Mammary epithelial cell (primary cell): ENCODE results near the gene RUBCN.
"Not testable (repeated sequence)": the region's sequence is repeated elsewhere in the genome, so short reads cannot be mapped to it uniquely, and the experiment has no call there.

Source experiments
- EZH2 ChIP-seq: IDR thresholded peaks from 2 replicates; pipeline ENCODE4 v1.6.1; 2012; ENCODE audit warnings: low read length, inconsistent platforms, borderline replicate concordance
- TF ChIP-seq, protein P1 (sequence below), 2 donors: IDR thresholded peaks in 1 of 2; conservative IDR thresholded peaks in 1 of 2; 2 replicates each; pipeline ENCODE4 v1.5.1; 2011 to 2012; ENCODE audit warnings: inconsistent platforms in 2 of 2, low read length in 2 of 2, mild to moderate bottlenecking in 2 of 2, control low read depth in 1 of 2, low read depth in 1 of 2; ENCODE audit not compliant: insufficient read depth in 1 of 2; ENCODE audit errors: extremely low read depth in 1 of 2

DNA sequence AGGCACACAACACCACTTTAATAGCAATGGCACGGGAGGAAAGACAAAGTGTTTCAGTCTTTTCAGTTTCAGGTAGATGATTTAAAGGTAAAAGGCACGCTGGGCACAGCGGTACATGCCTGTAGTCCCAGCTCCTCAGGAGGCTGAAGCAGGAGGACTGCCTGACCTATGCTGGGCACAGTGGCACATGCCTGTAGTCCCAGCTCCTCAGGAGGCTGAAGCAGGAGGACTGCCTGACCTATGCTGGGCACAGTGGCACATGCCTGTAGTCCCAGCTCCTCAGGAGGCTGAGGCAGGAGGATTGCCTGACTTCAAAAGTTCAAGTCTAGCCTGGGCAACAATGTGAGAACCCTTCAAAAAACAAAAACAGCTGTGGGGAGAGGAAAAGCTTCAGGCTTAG lies 8.8 kb downstream of the RUBCN start:
- not testable (repeated sequence) for TF ChIP-seq EZH2
- TF ChIP-seq, protein P1, sequence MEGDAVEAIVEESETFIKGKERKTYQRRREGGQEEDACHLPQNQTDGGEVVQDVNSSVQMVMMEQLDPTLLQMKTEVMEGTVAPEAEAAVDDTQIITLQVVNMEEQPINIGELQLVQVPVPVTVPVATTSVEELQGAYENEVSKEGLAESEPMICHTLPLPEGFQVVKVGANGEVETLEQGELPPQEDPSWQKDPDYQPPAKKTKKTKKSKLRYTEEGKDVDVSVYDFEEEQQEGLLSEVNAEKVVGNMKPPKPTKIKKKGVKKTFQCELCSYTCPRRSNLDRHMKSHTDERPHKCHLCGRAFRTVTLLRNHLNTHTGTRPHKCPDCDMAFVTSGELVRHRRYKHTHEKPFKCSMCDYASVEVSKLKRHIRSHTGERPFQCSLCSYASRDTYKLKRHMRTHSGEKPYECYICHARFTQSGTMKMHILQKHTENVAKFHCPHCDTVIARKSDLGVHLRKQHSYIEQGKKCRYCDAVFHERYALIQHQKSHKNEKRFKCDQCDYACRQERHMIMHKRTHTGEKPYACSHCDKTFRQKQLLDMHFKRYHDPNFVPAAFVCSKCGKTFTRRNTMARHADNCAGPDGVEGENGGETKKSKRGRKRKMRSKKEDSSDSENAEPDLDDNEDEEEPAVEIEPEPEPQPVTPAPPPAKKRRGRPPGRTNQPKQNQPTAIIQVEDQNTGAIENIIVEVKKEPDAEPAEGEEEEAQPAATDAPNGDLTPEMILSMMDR (conservative IDR thresholded peaks at IDR 0.05 in 1 of 2, IDR thresholded peaks at IDR 0.05 in 1 of 2; ENCODE audit: extremely low read depth in 1 of 2, insufficient read depth in 1 of 2, low read depth in 1 of 2, low read length in 2 of 2), result not testable (repeated sequence)
